Esophagus mucosa (tissue), 1 donor: ENCODE results near the gene SUPT6H. TPM values are rescaled to one million over a fixed set of nuclear protein-coding genes. Genes with fewer than 3 reads are reported as not detected.
"Not testable (repeated sequence)": the region's sequence is repeated elsewhere in the genome, so short reads cannot be mapped to it uniquely, and the experiment has no call there.

ENCODE experiments used
- ATAC-seq: fragments of 200-7000 bp; cut with Tn5 transposase; one replicate; pipeline ENCODE4 v1.9.1; 2020
- total RNA-seq: library from RNA; stranded (reverse); gene quantifications from one replicate; pipeline ENCODE4 v1.2.4, GENCODE V29; 2023
- donor health status: DM: yes; HTN: yes; CAD: no.

Gene SUPT6H
- total RNA-seq, 1 donor from 2014 or later = 31.8 TPM

- ATAC-seq = peak; percentile 15
Measured at GRCh38 chr17:28719021-28719433, 57.0 kb downstream of the SUPT6H start.

- ATAC-seq = no peak
Measured at GRCh38 chr17:28720247-28720996, 58.4 kb downstream of the SUPT6H start.

GRCh38 chr17:28720997-28721329, 59.0 kb downstream of the SUPT6H start:
- ATAC-seq = not testable (repeated sequence)

GRCh38 chr17:28722417-28723158, 60.6 kb downstream of the SUPT6H start:
- ATAC-seq = no peak

- ATAC-seq = no peak
Measured at GRCh38 chr17:28723159-28723835, 61.3 kb downstream of the SUPT6H start.

- not testable (repeated sequence) for ATAC-seq
Measured at GRCh38 chr17:28723836-28724499, 62.0 kb downstream of the SUPT6H start.

- ATAC-seq = no peak
Measured at GRCh38 chr17:28724500-28725165, 62.6 kb downstream of the SUPT6H start.

GRCh38 chr17:28725166-28725659, 63.2 kb downstream of the SUPT6H start:
- no peak for ATAC-seq

- ATAC-seq = peak; percentile 37
Measured at GRCh38 chr17:28725660-28726225, 63.7 kb downstream of the SUPT6H start.

GRCh38 chr17:28726226-28726626, 64.2 kb downstream of the SUPT6H start, which contains the start of gene TLCD1:
TLCD1 (minus strand) TSS chr17:28726233; CDS start chr17:28726097, 136 bp downstream.
- ATAC-seq = peak; percentile 27

- ATAC-seq = peak; percentile 65
Measured at GRCh38 chr17:28726627-28727491, 64.9 kb downstream of the SUPT6H start.

GRCh38 chr17:28728364-28729200, 66.6 kb downstream of the SUPT6H start, which contains the start of gene NEK8:
NEK8 (plus strand) TSS chr17:28728788; CDS start chr17:28728814, 26 bp downstream.
- peak; percentile 76 for ATAC-seq

GRCh38 chr17:28729950-28730330, 67.9 kb downstream of the SUPT6H start:
- no peak for ATAC-seq

- ATAC-seq = no peak
Measured at GRCh38 chr17:28733346-28733745, 71.3 kb downstream of the SUPT6H start.

GRCh38 chr17:28734712-28735241, 72.8 kb downstream of the SUPT6H start:
- ATAC-seq = no peak

- peak; percentile 4 for ATAC-seq
Measured at GRCh38 chr17:28735242-28735722, 73.3 kb downstream of the SUPT6H start.

GRCh38 chr17:28735913-28736769, 74.1 kb downstream of the SUPT6H start:
- ATAC-seq = not testable (repeated sequence)

GRCh38 chr17:28737316-28737715, 75.3 kb downstream of the SUPT6H start:
- ATAC-seq = no peak
